ENCODE data around the gene NAV3.

- TF ChIP-seq CTCF (IDR thresholded peaks at IDR 0.05) (no peak), POLR2A (IDR thresholded peaks at IDR 0.05) (no peak)
Observed at GRCh38 chr12:78192979-78193378, 362.3 kb downstream of the NAV3 start.
